Prostate gland (tissue), 2 donors: ENCODE results near the gene NPR3. TPM values are rescaled to one million over a fixed set of nuclear protein-coding genes. Genes with fewer than 3 reads are reported as not detected.

Experiments used
- DNase-seq: peaks from one replicate; pipeline ENCODE4 v3.0.0-alpha.2; 2019; ENCODE audit warnings: low spot score
- H3K27ac ChIP-seq, 2 donors: fragments of 200-600 bp; sonication (generic); 2 replicates each; pipeline ENCODE4 v1.5.1; 2017 to 2019
- H3K27me3 ChIP-seq: fragments of 200-600 bp; sonication (generic); replicated peaks from 2 replicates; pipeline ENCODE4 v1.5.1; 2019; ENCODE audit not compliant: insufficient read depth
- H3K36me3 ChIP-seq, 2 donors: fragments of 200-600 bp; sonication (generic); 1 replicate in 1 of 2; 2 replicates in 1 of 2; pipeline versions ENCODE4 v1.5.1 to v1.8.1; 2017 to 2019
- H3K4me1 ChIP-seq: fragments of 200-600 bp; sonication (generic); replicated peaks from 2 replicates; pipeline ENCODE4 v1.5.1; 2019
- H3K4me3 ChIP-seq, 2 donors: fragments of 200-600 bp; sonication (generic); 2 replicates each; pipeline ENCODE4 v1.5.1; 2017 to 2019
- H3K9me3 ChIP-seq: fragments of 200-600 bp; sonication (generic); 2 replicates; pipeline ENCODE4 v1.5.1; 2017
- CTCF ChIP-seq, 4 experiments: fragments of 200-600 bp in 2 of 4; fragments of 450-650 bp in 2 of 4; sonication (generic) in 2 of 4; IDR thresholded peaks; 1 replicate in 3 of 4; 2 replicates in 1 of 4; pipeline ENCODE4 v1.5.1; 2016 to 2019; ENCODE audit warnings: antibody characterized with exemption in 4 of 4, mild to moderate bottlenecking in 2 of 4, moderate library complexity in 2 of 4
- POLR2A ChIP-seq: fragments of 450-650 bp; IDR thresholded peaks from one replicate; pipeline ENCODE4 v1.6.1; 2016; ENCODE audit warnings: antibody characterized with exemption, mild to moderate bottlenecking
- POLR2AphosphoS5 ChIP-seq: sonication (generic); formaldehyde crosslinking; IDR thresholded peaks from one replicate; pipeline ENCODE4 v1.6.1; 2017; ENCODE audit warnings: antibody characterized with exemption
- WGBS: methylation state at CpG from one replicate; pipeline ENCODE4 v1.1.5; 2018; 5-methylcytosine and 5-hydroxymethylcytosine counted together
- intact Hi-C: fragments of 100-400 bp; cut with DNase I; formaldehyde crosslinking; loops from one replicate; pipeline ENCODE4 v1.14.2; 2022
- total RNA-seq, 2 donors: library from RNA; depleted of rRNA; stranded (reverse); fragments of >200 nt; gene quantifications; one replicate each; pipeline ENCODE4 v1.1.0, GENCODE V29; 2016

NPR3 gene
- total RNA-seq, 2 donors from 2014 or later = 4.3 to 23.9 TPM

GRCh38 chr5:32678472-32678871 lies 32.6 kb upstream of the NPR3 start:
- no peak for DNase-seq
- intact Hi-C loops = no loop called here
- 89% methylated on average over 11 of the region's 11 CpGs for WGBS
- no peak overlapping the region for H3K4me3 ChIP-seq
- no peaks in the 10 kb centered on the region for H3K9me3 ChIP-seq
- no peaks in the 10 kb centered on the region for H3K36me3 ChIP-seq
- TF ChIP-seq CTCF (IDR thresholded peaks at IDR 0.05) (no peak), POLR2AphosphoS5 (no peak), POLR2A (no peak)
- no peaks in the 10 kb centered on the region for H3K27me3 ChIP-seq
- no peaks in the 10 kb centered on the region for H3K4me1 ChIP-seq
- H3K27ac ChIP-seq = no peak overlapping the region

GRCh38 chr5:32679218-32679617 lies 31.9 kb upstream of the NPR3 start:
- no peaks in the 10 kb centered on the region for H3K36me3 ChIP-seq

GRCh38 chr5:32680183-32680582 lies 30.9 kb upstream of the NPR3 start:
- 77% methylated on average over 2 of the region's 2 CpGs for WGBS
- no peaks in the 10 kb centered on the region for H3K27me3 ChIP-seq
- no peak overlapping the region for H3K27ac ChIP-seq
- intact Hi-C loops = no loop called here
- TF ChIP-seq POLR2A = no peak
- no peak for TF ChIP-seq CTCF (IDR thresholded peaks at IDR 0.05)
- no peaks in the 10 kb centered on the region for H3K4me1 ChIP-seq
- H3K36me3 ChIP-seq = no peaks in the 10 kb centered on the region
- no peak overlapping the region for H3K4me3 ChIP-seq
- no peak for DNase-seq
- H3K9me3 ChIP-seq = no peaks in the 10 kb centered on the region

More at GRCh38 chr5:32679218-32679617, 31.9 kb upstream of the NPR3 start:
- 75% methylated on average over 1 of the region's 1 CpG for WGBS
- intact Hi-C loops = no loop called here
- no peaks in the 10 kb centered on the region for H3K27me3 ChIP-seq
- no peaks in the 10 kb centered on the region for H3K4me1 ChIP-seq
- TF ChIP-seq POLR2AphosphoS5 (no peak), CTCF (IDR thresholded peaks at IDR 0.05) (no peak), POLR2A (no peak)
- no peaks in the 10 kb centered on the region for H3K9me3 ChIP-seq
- no peak overlapping the region for H3K4me3 ChIP-seq
- no peak for DNase-seq
- no peak overlapping the region for H3K27ac ChIP-seq

GRCh38 chr5:32683125-32683524 lies 28.0 kb upstream of the NPR3 start:
- Histone ChIP-seq H3K4me1 (no peaks in the 10 kb centered on the region), H3K27me3 (no peaks in the 10 kb centered on the region), H3K36me3 (no peaks in the 10 kb centered on the region), H3K9me3 (no peaks in the 10 kb centered on the region), H3K27ac (no peak overlapping the region), H3K4me3 (no peak overlapping the region)
- no peak for DNase-seq
- WGBS = 17% methylated on average over 2 of the region's 2 CpGs
- intact Hi-C loops = no loop called here
- TF ChIP-seq POLR2A = no peak
- no peak for TF ChIP-seq POLR2AphosphoS5
- no peak for TF ChIP-seq CTCF (IDR thresholded peaks at IDR 0.05)

- H3K4me3 ChIP-seq = no peak overlapping the region
- no peak overlapping the region for H3K27ac ChIP-seq
- 100% methylated on average over 1 of the region's 1 CpG for WGBS
- H3K27me3 ChIP-seq = no peaks in the 10 kb centered on the region
- intact Hi-C loops = no loop called here
- H3K36me3 ChIP-seq = no peaks in the 10 kb centered on the region
- no peaks in the 10 kb centered on the region for H3K9me3 ChIP-seq
- DNase-seq = no peak
- no peaks in the 10 kb centered on the region for H3K4me1 ChIP-seq
- TF ChIP-seq CTCF (IDR thresholded peaks at IDR 0.05) = no peak
- TF ChIP-seq POLR2A = no peak
- no peak for TF ChIP-seq POLR2AphosphoS5
Observed at GRCh38 chr5:32684260-32684659, 26.9 kb upstream of the NPR3 start.
